Pancreas (tissue), 10 donors: Measurements from ENCODE around the gene ARID5A. TPM values are rescaled to one million over a fixed set of nuclear protein-coding genes. Genes with fewer than 3 reads are reported as not detected.
A peak's percentile ranks its signal among the peaks of the same experiment; 100 is the strongest.
"Not testable (repeated sequence)": the region's sequence is repeated elsewhere in the genome, so short reads cannot be mapped to it uniquely, and the experiment has no call there.

ENCODE experiments used
- ATAC-seq, 4 donors: fragments of 200-7000 bp; cut with Tn5 transposase; one replicate each; pipeline versions ENCODE4 v1.8.0 to v1.9.1; 2020; ENCODE audit warnings: mild to moderate bottlenecking in 4 of 4, moderate library complexity in 4 of 4
- DNase-seq, 6 donors: peaks; one replicate each; pipeline ENCODE4 v3.0.0-alpha.2; 2020
- FAIRE-seq: peaks from 2 replicates; lab custom pipeline; 2012; peaks lifted over from hg19 to GRCh38; lab: Jason Lieb, UNC
- H3K27ac ChIP-seq, 4 donors: fragments of 200-600 bp; sonication (generic); 1 replicate in 3 of 4; 2 replicates in 1 of 4; pipeline versions ENCODE4 v1.5.0 to v1.8.0; 2020
- H3K27me3 ChIP-seq, 4 donors: fragments of 200-600 bp; one replicate each; pipeline ENCODE4 v1.8.0; 2021
- H3K36me3 ChIP-seq, 3 donors: fragments of 200-600 bp; sonication (generic) in 1 of 3; one replicate each; pipeline versions ENCODE4 v1.5.0 to v1.8.0; 2020 to 2021
- H3K4me1 ChIP-seq, 3 donors: fragments of 200-600 bp; one replicate each; pipeline ENCODE4 v1.8.0; 2021
- H3K4me3 ChIP-seq, 4 donors: fragments of 200-600 bp; sonication (generic) in 2 of 4; one replicate each; pipeline versions ENCODE4 v1.5.0 to v1.8.0; 2020 to 2021
- H3K9me3 ChIP-seq, 4 donors: fragments of 200-600 bp; one replicate each; pipeline ENCODE4 v1.8.0; 2021
- CTCF ChIP-seq, 4 donors: fragments of 200-600 bp; sonication (generic) in 3 of 4; IDR thresholded peaks; one replicate each; pipeline versions ENCODE4 v1.5.0 to v1.8.0; 2021; ENCODE audit warnings: antibody characterized with exemption in 4 of 4
- WGBS, 2 donors: extraction: QIAGEN DNeasy Blood & Tissue Kit; methylation state at CpG; one replicate each; pipeline ENCODE4 v1.1.7; 2013; 5-methylcytosine and 5-hydroxymethylcytosine counted together
- intact Hi-C, 3 donors: fragments of 100-400 bp; cut with DNase I; formaldehyde crosslinking; loops; one replicate each; pipeline versions ENCODE4 v1.11.1 to v1.14.2; 2022
- polyA plus RNA-seq, 2 donors: library from polyadenylated mRNA; stranded (reverse); fragments of 200-250 nt; gene quantifications; one replicate each; pipeline ENCODE4 v1.2.3, GENCODE V29; 2013
- total RNA-seq, 6 donors: library from RNA; stranded (reverse); fragmentation: NEBNext Ultra II Directional in 4 of 6; extraction: Animal tissue kit (Norgen Biotek cat#: 25700) in 4 of 6; gene quantifications; one replicate each; pipeline versions ENCODE4 v1.2.1 to v1.2.4, GENCODE V29; 2021 to 2023
- donor health status: healthy with polysubstance abuse.
- donor health status: DM: no; HTN: no; CAD: no; lungs with moderate emphysema.
- donor health status: DM: no; HTN: no; CAD: no.
- donor health status: control.
- donor health status: control.
- donor health status: Bipolar disorder and iron deficiency.
- donor health status: DM: yes; HTN: yes; CAD: no.
- donor health status: DM: no; HTN: no; CAD: no.
- donor health status: DM: no; HTN: no; CAD: no.
- donor health status: DM: yes; HTN: yes; CAD: no.

Gene ARID5A
- total and polyA plus RNA-seq, 8 donors, result 3.3 to 20.7 (median 6.7) TPM

- FAIRE-seq, result no peak
Observed at GRCh38 chr2:96554293-96555145, 18.0 kb downstream of the ARID5A start.

GRCh38 chr2:96555146-96555610 lies 18.6 kb downstream of the ARID5A start:
- H3K36me3 ChIP-seq, result no peaks in the 10 kb centered on the region
- no peak for FAIRE-seq
- H3K27ac ChIP-seq, result no peak overlapping the region
- ATAC-seq, result no peak
- H3K9me3 ChIP-seq, result no peaks in the 10 kb centered on the region
- peak in 1 of 6 donors; percentile 18 for DNase-seq
- intact Hi-C loops, result no loop called here
- H3K27me3 ChIP-seq, result no peaks in the 10 kb centered on the region
- no peak overlapping the region for H3K4me3 ChIP-seq
- WGBS, 2 donors, result 80 to 88% methylated on average over 14 of the region's 14 CpGs
- no peaks in the 10 kb centered on the region for H3K4me1 ChIP-seq
- no peak for TF ChIP-seq CTCF (IDR thresholded peaks at IDR 0.05)

More at GRCh38 chr2:96554293-96555145, 18.0 kb downstream of the ARID5A start:
- peak; percentile 32 to 73 (median 66) for ATAC-seq
- H3K36me3 ChIP-seq, result no peaks in the 10 kb centered on the region
- peak; percentile 87 to 97 (median 92) for TF ChIP-seq CTCF (IDR thresholded peaks at IDR 0.05)
- no peaks in the 10 kb centered on the region for H3K4me1 ChIP-seq
- WGBS, 2 donors, result 36 to 41% methylated on average over 35 of the region's 35 CpGs
- H3K4me3 ChIP-seq, result no peak overlapping the region
- no peak overlapping the region for H3K27ac ChIP-seq
- intact Hi-C loops, result loop anchor here in 1 of 3 donors (5.0 kb wide), 1 partner anchor 243 kb away; no protein-coding TSS in a partner anchor
- no peaks in the 10 kb centered on the region for H3K9me3 ChIP-seq
- H3K27me3 ChIP-seq, result no peaks in the 10 kb centered on the region
- peak in 5 of 6 donors; percentile 48 to 89 (median 74) for DNase-seq

- ATAC-seq (peak; percentile 47 to 74 (median 62)), DNase-seq (peak in 2 of 6 donors; percentile 22 to 65), FAIRE-seq (no peak)
- Histone ChIP-seq H3K27ac (no peak overlapping the region), H3K36me3 (no peaks in the 10 kb centered on the region), H3K4me3 (no peak overlapping the region), H3K4me1 (no peaks in the 10 kb centered on the region), H3K27me3 (no peaks in the 10 kb centered on the region), H3K9me3 (no peaks in the 10 kb centered on the region)
- 74 to 76% methylated on average over 16 of the region's 16 CpGs for WGBS, 2 donors
- intact Hi-C loops, result no loop called here
- TF ChIP-seq CTCF (IDR thresholded peaks at IDR 0.05), result no peak
Observed at GRCh38 chr2:96556441-96557330, 20.1 kb downstream of the ARID5A start.

GRCh38 chr2:96557421-96557820 lies 20.9 kb downstream of the ARID5A start:
- H3K27me3 ChIP-seq, FAIRE-seq, ATAC-seq, intact Hi-C loops, H3K4me3 ChIP-seq, H3K27ac ChIP-seq, H3K9me3 ChIP-seq, DNase-seq, H3K4me1 ChIP-seq, H3K36me3 ChIP-seq: not testable (repeated sequence)
- WGBS, 2 donors, result 64 to 72% methylated on average over 6 of the region's 6 CpGs

GRCh38 chr2:96558061-96558460 lies 21.5 kb downstream of the ARID5A start:
- DNase-seq (no peak), ATAC-seq (no peak), FAIRE-seq (no peak)
- no peak overlapping the region for H3K27ac ChIP-seq
- no peak overlapping the region for H3K4me3 ChIP-seq
- H3K27me3 ChIP-seq, result no peaks in the 10 kb centered on the region
- H3K36me3 ChIP-seq, result no peaks in the 10 kb centered on the region
- H3K9me3 ChIP-seq, result no peaks in the 10 kb centered on the region
- intact Hi-C loops, result no loop called here
- no peak for TF ChIP-seq CTCF (IDR thresholded peaks at IDR 0.05)
- no peaks in the 10 kb centered on the region for H3K4me1 ChIP-seq
- WGBS, 2 donors, result 85 to 88% methylated on average over 6 of the region's 6 CpGs
